NCI-H1694 (cell line): ENCODE data around the gene EEFSEC.

Source experiments
- DNase-seq: peaks from one replicate; lab custom pipeline; 2025; lab: John Stamatoyannopoulos, UW

The EEFSEC gene

DNA sequence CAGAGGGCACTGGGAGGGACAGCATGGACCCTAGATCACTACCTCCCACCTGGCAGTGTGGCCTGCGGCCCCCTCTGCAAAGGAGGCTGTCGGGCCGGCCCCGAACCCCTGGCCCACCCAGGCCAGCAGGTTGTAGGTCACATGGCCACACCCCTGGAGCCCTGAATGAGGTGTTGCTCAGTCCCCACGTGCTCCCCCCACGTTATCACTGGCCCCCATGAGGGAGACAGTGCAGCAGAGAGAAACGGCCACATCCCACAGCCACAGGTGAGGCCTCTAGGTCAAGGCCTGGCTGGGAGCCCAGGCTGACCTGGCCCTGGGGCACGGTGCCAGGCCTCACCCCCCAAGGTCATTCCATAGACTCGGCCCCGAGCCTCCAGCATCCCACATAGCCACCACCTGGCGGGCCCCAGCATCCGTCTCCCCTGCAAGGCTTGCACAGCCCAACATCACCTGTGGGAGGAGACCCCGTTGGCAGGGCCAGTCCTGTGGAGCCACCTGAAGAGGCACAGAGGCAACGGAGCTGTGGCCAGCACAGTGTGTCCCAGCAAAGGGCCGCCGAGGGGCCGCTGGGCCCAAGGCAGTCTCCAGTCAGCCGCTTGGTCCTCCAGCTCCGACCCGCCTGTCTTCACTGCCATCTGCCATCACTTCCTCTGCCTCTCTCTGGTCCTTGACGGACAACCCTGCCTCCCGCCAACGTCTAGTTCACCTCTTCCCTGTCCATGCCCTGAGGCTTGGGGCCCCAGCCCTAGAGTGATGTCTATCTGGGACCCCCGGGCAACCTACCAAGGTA is 260.3 kb downstream of the EEFSEC start:
- no peak for DNase-seq

DNA sequence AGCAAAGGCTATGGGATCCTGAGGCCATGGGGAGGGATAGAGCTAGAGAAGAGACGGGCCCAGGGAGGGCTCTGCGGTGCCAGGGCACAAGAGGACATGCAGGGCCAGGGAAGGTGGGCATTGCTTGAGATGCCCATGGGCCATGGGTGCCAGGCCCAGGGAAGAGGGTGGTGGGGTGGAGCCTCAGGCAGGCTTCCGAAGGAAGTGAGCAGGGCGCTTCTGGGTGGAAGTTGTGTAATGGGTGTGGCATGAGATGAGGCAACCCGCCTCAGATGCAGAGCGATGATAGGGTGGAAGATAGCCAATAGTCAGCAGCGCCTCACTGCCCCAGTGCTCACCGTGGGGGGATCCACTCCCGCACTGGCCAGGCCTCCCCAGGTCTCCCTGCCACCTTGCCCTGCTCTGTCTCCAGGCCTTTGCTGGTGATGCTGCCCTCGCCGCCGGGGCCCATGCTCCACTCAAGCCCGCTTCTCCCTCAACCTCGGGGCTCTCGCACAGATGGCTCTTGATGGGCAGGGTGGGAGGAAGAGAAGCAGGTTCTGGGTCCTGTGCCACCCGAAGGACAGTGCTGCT is 262.0 kb downstream of the EEFSEC start:
- DNase-seq, result no peak

DNA sequence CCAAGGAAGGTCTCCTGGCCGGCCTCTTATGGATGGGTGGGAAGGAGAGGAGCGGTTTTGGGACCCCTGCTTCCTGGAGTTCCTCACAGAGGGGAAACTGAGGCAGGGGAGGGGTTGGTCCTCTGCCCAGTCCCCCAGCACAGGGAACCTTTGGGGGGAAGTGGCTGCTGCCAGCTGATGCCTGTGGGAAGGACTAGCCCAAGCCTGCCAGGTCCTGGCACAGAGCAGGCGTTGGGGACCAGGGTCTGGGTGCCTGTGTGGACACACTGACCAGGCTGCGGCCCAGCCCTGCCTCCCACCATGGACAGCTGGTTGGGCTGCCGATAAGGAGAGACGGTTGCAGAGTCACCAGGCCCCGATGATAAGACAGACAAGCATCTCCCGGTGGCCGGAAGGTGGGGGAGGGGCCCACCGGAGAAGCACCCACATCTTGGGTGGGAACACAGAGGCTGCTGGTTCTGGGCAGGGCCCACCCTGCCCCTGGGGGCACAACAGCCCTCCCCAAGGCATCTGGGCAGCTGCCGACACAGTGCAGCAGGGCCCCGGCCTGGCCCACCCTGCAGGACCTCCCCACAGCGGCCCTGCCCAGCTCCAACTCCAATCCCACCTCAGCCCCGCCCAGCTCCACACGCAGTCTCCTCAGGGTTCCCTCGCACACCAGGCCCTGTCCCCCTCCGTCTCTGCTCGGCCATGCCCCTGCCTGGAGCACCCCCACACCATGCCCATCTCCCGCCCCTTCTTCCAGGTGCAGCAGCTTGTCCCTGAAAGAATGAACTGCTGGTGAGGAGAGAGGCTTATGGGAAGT is 262.7 kb downstream of the EEFSEC start:
- no peak for DNase-seq

DNA sequence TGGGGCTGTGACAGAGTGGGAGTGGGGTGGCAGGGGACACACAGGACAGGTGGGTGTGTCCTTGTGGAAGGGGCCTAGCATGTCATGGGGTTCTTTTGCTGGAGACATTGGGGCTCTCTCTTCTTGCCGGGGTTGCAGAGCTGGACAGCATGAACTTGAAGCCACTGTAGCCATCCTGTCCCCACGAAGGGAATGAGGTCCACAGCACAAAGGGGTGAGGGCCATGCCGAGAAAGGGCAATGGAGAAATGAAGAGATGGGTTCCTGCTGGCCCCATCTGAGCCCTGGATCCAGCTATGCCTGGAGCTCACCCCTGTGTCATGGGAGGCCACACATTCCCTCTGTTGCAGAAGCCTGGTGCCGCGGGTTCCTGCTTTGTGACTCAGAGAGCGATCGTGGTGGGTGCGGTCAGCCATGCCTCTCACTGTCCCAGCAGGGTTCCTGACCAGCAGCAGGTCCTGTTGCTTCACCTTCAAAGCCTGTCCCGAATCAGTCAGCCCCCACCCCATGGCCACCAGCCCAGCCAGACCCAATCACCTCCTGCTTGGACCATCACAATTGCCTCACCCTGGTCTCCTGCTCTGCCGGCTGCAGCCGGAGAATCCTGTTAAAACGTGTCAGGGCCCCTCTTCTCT is 263.4 kb downstream of the EEFSEC start:
- DNase-seq, result no peak

DNA sequence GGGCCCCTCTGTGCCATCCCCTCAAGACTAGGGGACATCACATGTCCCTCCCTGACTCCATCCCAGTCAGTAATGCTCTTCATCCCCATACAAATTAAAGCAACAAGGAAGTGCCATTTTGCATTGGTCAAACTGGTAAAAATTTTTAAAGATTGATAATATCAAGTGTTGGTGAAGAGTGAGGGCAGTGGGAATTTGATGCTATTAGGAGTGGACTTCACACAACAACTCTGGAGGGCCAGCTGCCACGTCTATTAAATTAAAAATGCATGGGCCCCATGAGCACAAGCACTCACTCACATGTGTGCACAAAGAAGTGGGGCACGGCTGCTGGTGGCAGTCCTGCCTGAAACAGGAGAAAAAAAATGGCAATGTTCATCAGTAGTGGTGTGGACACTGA is 265.6 kb downstream of the EEFSEC start:
- no peak for DNase-seq

DNA sequence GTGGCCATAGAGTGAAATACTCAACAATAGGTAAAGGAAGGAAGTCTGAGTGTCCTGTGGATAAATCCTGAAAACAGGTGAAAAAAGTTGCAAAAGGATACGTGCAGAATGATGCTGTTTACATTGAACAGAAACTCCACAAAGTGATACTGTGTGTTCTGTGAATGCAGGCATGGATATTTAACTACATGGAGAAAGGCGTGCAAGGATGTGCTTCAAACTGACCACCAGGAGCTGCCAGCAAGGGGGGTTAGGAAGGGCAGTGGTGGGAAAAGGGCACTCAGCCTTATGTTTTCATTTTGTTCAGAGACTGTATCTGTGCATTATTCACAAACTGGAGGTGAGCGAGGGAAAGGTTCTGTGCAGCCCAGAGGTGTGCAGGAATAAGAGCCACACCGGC is 266.0 kb downstream of the EEFSEC start:
- DNase-seq, result no peak

DNA sequence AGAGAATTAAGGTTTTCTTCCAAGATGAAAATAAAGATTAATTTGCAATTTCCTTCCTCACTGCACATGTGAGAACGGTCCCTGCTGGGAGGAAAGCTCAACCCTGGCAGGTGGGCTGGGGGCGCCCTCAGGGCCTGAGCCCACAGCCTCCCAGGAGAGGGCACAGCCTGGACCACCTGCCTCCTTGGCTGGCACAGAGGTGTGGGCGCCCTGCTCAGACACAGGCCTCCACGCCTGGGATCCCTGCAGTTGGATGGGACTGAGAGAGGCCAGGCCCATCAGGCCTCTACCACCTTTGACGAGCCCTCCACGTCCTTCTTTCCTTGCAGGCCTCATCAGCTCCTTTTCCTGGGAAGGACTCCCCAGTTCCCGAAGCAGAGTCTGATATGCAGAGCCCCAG is 267.0 kb downstream of the EEFSEC start:
- DNase-seq, result no peak

DNA sequence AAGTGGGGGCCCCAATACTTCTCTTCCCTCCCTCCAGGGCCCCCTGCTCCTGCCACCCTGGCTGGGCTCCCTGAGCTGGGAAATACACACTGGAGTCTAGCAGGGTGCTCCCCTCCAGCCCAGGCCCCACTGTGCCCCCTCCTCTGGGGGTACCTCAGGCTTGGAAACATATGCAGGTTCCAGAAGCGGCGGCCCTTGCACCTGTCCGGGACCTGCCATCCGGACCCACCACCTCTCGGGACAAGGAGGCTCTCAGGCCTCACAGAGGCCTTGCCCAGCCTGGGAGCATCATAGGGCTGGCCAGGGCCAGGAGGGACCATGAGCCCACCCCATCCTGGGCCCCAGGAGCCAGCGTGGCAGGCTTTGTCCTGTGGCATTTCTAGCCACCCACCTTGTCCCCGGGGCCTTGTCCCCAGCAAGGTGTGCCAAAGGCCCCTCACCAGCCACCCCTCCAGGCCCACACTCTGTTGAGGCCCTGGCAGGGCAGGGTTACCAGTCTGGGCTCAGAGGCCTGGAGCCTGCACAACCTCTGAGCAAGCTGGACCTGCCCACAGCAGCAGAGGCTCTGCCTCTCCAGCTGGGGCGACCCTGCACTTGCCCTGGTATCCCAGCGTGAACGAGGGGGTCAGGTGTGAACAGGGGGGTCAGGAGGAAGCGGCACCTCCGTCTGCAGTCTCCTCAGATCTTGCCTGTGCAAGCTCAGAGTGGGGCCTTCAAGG is 267.6 kb downstream of the EEFSEC start:
- DNase-seq, result no peak

DNA sequence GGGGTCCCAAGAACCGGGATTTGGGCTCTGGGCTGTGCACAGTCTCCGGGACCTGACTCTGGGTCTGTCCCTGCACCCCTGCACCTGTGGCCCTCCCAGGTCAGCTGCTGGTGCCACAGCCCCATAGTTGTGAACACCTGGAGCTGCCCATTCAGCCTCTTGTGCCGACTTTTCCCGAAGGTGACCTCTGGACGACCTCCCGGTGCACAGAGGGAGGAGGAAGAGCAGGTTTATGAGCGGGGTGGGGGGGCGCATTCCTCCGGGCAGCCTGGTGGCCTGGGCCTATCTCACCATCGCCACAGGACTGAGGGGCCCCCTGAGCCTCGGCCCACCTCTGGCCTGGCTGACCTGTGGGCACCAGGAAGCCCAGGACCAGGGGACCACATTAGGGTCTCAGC is 268.2 kb downstream of the EEFSEC start:
- DNase-seq, result no peak

DNA sequence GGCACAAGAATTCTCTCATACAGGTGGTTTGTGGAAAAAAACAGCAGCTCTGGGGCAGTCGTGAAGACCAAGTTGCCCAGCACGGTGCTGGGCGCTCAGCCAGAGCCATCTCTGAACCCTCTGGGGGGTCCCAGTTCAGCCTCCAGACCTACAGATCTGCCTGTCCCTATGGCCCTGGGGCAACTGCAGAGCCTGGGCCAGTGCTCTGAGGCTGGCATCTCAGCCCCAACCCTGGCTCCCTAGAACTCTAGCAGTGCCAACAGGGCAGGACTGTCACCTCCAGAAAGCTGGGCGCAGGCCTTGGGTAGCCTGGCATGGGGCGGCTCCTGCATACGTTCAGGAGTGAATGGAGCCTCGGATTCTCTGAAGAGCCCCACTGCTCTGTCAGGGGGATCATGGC is 268.7 kb downstream of the EEFSEC start:
- no peak for DNase-seq

DNA sequence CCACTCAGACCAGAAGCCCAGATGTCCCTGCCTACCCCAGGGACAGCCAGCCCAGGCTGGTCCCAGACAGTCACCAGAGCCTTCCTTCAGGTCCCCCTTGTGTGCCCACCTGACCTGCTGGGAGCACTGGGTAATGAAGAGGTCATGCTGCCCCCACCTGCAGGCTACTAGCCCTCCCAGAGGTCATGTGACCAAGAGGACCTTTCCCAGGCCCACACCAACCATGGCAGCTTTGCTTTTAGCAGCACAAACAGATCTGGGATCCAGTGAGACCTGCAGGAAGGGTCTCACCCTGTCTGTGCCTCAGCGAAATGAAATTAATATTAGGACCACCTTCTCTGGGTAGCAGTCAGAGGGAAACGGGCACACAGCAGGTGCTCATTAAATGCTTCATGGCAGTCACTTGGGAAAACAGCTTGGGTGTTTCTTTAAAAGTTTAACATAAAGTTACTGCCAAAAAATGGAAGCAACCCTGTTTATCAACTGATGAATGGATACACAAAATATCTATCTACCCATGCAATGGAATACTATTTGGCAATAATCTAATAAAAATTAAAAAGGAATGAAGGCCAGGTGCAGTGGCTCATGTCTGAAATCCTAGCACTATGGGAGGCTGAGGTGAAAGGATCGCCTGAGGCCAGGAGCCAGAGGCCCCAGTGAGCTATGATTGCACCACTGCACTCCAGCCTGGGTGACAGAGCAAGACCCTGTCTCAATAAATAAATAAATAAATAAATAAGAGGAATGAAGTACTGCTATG is 269.7 kb downstream of the EEFSEC start:
- no peak for DNase-seq

DNA sequence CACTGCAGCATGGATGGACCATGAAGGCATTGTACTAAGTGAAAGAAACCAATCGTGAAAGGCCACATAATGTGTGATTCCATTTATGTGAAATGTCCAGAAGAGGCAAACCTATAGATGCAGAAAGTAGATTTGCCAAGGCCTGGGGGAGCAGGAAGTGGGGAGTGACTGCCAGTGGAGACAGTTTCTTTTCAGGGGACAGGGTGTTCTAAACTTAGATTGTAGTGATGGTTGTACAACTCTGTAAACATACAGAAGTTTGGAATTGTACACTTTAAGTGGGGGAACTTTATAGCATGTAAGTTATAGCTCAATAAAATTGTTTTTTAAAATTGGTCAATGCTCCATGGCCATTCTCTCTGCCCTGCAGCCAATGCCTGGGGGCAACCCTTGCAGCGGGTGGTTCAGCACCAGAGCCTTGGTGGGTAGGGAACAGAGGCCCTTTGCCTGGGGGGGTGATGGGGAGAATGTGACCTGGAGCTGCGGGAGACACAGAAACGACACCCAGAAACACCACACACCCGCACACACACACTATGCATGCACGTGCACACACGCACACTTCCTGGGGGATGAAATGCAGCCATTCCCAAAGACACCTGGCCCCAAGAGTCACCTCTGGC is 270.4 kb downstream of the EEFSEC start:
- DNase-seq, result no peak

DNA sequence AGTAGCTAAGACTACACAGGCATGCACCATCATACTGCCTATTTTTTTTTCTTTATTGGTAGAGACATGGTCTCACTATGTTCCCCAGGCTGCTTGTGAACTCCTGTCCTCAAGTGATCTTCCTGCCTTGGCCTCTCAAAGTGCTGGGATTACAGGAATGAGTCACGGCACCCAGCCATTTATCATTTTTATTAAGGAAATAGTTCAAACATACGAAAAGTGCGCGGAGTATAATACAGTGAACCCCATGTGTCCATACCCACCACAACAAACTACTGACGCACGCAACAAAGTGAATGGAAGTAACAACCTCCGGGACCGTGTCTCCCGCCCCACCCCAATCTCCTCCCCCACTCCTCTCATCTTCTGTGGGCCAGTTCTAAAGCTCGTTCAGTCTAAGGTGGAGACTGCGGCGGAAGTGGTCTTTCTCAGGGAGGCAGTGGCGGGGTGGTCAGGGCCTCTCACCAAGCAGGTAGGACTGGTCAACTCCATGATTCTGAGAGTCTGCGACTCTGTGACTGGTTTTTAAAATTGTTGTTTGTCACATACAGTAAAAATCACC is 271.3 kb downstream of the EEFSEC start:
- no peak for DNase-seq

DNA sequence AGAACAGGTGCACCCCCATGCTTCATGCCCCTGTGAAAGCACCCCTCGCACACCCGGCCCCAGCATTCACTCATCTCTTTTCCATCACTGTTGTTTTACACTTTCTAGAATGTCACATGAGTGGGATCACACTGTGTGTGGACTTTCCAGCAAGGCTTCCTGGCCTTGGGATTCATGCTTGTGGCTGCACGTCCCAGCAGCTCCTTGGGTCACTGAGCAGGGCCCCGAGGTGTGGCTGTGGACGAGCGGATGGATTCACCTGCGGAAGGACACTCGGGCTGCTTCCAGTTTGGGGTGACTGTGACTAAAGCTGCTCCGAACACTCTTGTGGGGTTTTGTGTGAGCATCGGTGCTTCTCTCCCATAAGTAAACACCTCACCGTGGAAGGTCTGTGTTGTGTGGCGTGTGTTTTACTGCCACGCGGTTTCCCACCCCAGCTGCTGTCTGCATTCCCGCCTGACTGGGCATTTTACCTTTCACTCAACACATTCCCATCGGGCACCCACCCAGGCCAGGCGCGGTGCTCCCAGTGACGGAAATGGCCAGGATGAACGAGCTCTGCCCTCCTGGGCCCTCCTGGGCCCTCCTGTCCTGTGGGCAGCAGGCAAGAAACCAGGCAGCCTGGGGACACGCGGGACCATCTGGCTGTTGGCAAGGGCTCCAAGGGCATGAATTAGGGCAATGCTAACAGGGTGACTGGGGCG is 272.0 kb downstream of the EEFSEC start:
- peak; percentile 12 for DNase-seq

DNA sequence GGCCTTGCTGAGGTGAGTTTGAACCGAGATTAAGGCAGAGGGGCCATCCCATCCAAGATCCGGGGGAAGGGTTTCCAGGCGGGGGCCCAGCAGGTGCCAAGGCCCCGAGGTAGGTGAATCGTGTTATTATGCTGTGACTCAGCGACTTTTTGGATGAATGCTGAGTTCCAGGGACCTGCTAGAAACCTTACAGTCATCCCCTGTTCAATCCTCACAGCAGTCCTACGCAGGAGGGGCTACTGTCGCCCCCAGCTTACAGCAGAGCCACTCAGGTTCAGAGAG is 272.5 kb downstream of the EEFSEC start:
- no peak for DNase-seq

DNA sequence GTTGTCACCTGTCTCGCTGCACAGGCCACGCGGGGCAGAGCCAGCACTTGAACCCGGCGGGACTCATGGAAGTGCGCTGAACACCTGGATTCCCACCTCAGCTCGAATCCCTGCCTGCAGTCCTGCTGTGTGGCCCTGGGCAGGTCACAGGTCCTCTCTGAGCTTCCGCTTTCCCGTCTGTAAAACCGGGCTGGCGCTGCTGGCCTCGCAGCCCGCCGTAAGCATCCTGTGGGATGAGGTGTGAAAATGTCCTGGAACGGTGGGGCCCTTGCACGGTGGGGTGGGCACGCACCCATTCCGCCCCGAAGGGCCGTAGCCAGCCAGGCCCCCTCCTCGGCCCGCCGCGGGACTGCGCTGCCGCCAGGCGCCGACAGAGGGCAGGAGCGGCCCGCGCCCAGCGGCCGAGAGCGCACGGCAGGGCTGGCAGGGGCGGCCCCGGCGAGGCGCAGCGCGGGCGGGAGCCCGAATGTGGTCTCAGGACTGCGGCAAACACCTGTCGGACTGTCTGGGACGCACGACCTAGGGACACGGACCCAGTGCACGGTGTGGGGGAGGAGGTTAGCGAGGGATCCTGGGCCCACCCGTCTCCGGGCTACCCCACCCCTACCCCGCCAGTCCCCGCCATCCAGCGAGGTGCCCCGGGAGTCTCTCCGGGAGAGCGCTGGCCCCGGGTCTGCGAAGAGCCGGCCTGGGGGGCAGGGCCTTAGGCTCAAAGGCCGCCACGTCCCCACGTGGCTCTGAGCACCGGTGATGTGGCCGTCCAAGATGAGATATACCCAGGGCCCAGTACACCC is 273.0 kb downstream of the EEFSEC start:
- no peak for DNase-seq

DNA sequence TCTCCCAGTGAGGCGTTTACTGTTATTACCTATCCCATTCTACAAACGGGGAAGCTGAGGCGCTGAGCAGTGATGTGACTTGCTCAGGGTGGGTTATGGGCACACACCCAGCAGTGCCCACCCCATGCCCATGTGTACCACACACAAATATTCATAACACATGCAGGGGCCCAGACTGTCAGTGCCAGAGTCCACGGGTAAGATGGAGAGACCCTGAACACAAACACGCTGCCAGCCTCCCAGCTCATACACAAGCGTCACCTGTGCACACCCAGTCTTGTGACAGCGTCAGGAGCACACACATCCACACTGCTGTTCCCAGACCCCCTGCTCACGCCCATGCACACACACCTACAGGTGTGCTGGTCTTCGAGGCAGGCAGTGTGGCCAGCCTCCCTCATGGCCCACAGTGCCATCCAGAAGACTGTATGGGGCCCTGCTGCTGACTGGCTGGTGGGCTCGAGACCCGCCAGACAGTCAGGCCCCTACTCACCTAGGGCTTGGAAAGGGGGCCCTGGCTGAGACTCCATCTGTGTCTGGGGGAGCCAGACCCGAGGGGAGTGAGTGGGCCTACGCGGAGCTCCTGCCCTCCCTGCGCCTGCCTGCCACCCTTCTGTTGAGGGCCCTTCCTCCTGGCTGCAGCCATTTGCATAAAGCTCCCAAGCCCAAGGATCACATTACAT is 274.0 kb downstream of the EEFSEC start:
- DNase-seq, result no peak
